ENCODE results near the gene PPFIBP2.

GRCh38 chr11:7533199-7534041 is 19.6 kb downstream of the PPFIBP2 start:
- TF ChIP-seq, protein P1, sequence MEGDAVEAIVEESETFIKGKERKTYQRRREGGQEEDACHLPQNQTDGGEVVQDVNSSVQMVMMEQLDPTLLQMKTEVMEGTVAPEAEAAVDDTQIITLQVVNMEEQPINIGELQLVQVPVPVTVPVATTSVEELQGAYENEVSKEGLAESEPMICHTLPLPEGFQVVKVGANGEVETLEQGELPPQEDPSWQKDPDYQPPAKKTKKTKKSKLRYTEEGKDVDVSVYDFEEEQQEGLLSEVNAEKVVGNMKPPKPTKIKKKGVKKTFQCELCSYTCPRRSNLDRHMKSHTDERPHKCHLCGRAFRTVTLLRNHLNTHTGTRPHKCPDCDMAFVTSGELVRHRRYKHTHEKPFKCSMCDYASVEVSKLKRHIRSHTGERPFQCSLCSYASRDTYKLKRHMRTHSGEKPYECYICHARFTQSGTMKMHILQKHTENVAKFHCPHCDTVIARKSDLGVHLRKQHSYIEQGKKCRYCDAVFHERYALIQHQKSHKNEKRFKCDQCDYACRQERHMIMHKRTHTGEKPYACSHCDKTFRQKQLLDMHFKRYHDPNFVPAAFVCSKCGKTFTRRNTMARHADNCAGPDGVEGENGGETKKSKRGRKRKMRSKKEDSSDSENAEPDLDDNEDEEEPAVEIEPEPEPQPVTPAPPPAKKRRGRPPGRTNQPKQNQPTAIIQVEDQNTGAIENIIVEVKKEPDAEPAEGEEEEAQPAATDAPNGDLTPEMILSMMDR (IDR thresholded peaks at IDR 0.05): no peak
- no peak for TF ChIP-seq EZH2 (IDR thresholded peaks at IDR 0.05; ENCODE audit: borderline replicate concordance, insufficient read depth, low read depth, low read length, poor library complexity, severe bottlenecking)

All from B cell (primary cell).